Lower leg skin (tissue), 3 donors: ENCODE results near the gene SUFU.

Experiments used
- CTCF ChIP-seq, 3 donors: fragments of 450-650 bp; IDR thresholded peaks; one replicate each; pipeline ENCODE4 v1.5.1; 2016; ENCODE audit warnings: antibody characterized with exemption in 3 of 3, mild to moderate bottlenecking in 3 of 3, moderate library complexity in 2 of 3
- POLR2A ChIP-seq, 2 donors: fragments of 450-650 bp; IDR thresholded peaks; one replicate each; pipeline ENCODE4 v1.6.1; 2016 to 2017; ENCODE audit warnings: antibody characterized with exemption in 2 of 2, mild to moderate bottlenecking in 1 of 2, moderate library complexity in 1 of 2

- TF ChIP-seq POLR2A (IDR thresholded peaks at IDR 0.05) (no peak), CTCF (IDR thresholded peaks at IDR 0.05) (no peak)
Observed at GRCh38 chr10:102593074-102593803, 89.5 kb downstream of the SUFU start.
